ENCODE measurements around the gene MTF2.
"Not testable (repeated sequence)": the region's sequence is repeated elsewhere in the genome, so short reads cannot be mapped to it uniquely, and the experiment has no call there.

MTF2 gene

DNA sequence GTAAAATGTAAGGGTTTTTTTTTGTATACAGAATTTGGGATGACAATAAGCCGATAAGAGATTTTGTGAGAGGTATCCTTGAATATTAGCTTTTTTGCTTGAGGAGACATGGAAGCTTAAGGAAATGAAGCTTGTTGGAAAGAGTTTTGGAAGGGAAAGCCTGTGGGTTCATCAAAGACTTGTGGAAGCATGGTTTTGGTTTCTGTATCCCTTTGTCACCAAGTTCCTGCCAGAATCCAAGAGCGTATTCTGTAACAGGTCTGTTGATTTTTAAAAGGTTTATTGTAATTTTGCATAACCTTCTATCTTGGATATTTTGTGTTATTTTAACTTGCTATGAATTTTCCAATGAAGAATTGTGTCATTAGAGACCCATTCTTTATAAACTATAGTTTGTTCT, 63.1 kb downstream of the MTF2 start:
- DNase-seq (ENCODE audit: low read depth in 2 of 2), result no peak

DNA sequence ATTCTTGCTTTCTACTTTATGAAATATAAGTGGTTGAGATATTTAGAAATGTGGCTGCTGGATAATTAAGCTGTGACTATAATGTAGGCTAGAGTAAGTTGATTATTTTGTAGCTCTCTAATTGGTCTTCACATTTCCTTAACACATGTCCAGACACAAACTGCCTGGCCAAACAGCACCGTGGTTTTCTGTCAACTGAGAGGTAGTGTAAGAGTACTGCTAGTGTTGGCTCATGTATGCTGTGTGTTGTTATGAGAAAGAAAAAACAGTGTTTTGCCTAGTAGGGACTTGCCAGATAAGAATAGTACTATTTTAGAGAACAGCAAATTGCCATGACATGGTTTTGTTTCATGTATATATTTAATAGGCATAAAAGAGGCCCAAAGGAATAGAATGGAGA, 64.1 kb downstream of the MTF2 start:
- no peak for DNase-seq (ENCODE audit: low read depth in 2 of 2)

DNA sequence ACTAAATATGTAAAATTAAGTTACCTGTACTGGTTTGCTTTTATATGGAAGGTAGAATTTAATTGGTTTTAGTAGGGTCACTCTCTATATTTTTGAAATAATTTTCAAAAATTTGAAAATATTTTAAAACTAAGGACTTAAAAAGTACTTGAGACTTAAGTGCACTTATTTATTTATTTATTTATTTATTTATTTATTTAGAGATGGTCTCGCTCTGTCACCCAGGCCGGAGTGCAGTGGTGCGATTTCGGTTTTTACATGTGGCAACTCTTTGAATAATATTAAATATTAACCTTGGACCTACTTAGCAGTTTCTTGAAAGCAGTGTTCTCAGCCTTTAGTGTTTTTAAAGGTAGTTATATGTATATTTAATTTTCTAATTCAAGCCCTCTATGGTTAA, 64.7 kb downstream of the MTF2 start:
- no peak for DNase-seq (ENCODE audit: low read depth in 2 of 2)

DNA sequence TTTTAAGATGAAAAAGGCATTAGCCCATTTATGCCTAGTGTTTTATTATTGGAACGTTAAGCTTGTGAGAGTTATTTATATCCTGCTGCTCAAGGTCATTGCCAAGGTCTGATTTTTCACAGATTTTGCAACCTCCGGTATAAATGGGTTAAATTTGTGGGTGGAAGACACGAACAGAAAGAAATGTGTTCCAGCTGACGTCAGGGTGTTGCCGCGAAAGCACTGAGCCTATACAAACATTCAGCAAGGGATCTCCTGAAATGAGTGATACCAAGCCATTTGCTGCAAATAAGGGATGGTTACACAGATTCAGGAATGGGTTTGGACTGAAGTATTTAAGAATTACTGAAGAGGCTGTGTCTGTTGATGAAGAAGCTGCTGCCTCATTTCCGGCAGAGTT, 68.9 kb downstream of the MTF2 start:
- no peak for DNase-seq (ENCODE audit: low read depth in 2 of 2)

DNA sequence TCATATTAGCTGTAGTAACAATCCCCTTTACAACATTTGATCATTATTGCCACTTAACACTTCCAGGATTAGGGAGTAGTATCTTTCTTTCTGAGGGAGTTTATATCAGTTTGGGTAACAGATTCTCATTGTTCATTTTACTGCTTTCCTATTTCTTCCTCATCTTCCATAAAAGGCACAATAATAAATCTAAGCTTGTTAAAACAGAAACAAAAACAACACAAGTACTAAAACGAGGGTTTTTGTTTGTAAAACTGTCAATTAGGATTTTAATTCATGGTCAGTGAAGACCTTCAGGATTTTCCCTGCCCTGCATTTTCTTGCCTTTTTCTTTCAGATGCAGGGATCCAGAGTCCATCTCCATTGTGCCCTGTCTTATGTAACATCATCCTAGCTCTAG, 71.6 kb downstream of the MTF2 start:
- no peak for DNase-seq (ENCODE audit: low read depth in 2 of 2)

DNA sequence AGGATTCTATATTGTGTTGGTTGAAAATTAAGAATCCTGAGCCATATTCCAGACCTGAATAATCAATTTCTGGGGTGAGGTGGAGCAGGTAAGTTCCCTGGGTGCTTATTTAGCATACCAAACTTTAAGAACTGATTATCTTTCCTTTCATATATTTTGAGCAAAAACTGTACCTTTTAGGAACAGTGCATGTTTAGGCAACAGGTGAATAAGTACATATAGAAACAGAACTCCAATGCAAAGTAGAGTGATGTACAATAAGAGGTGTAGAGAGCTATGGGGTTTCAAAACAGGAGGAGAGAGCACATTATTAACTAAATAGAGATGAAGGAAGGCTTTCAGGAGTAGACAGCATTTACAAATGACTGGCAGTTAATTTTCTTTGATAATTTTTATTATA, 72.4 kb downstream of the MTF2 start:
- no peak for DNase-seq (ENCODE audit: low read depth in 2 of 2)

DNA sequence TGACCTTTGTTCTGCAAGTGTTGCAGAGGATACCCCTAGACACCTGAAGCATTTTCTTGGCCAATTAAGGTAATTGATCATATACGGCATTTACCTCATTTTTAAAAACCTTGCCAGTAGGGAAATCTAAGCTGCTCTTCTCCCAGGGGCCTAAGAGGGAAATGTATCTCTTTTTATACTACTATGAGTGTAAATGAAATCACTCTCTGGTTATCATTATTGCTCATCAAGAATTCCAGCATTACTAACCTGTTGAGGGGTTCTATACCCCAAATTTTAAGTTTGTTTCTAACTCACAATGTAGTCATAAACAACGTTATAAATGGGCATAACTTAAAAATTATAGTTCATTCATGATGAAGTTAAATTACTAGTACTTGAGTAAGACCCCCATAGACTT, 73.8 kb downstream of the MTF2 start:
- DNase-seq (ENCODE audit: low read depth in 2 of 2), result no peak

DNA sequence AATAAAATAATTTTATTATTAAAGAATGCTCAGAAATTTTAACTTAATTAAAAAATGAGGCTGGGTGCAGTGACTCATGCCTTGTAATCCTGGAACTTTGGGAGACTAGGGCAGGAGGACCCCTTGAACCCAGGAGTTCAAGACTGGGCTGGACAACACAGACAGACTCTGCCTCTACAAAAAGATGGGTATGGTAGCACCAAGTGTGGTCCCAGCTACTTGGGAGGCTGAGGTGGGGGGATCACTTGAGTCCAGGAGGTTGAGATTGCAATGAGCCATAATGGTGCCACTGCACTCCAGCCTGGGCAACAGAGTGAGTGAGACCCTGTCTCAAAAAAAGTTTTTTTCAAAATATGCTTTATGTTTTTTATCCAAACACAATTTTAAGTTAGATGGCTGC, 75.8 kb downstream of the MTF2 start:
- no peak for DNase-seq (ENCODE audit: low read depth in 2 of 2)

DNA sequence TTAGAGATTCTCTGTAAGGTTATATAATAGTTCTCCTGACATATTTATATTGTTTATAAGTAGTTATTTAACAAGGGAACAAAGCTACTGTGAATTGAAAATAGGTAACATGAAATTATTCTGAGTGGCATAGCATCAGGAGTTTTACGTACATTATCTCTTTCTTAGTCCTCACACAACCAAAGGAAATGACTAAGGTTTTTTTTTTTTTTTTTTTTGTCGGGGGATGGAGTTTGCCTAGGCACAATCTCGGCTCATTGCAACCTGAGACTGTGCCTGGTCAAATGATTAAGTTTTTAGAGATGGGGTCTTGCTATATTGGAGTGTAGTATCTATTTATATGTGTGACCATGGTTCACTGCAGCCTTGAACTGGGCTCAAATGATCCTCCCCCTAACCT, 76.3 kb downstream of the MTF2 start:
- DNase-seq (ENCODE audit: low read depth in 2 of 2), result no peak

DNA sequence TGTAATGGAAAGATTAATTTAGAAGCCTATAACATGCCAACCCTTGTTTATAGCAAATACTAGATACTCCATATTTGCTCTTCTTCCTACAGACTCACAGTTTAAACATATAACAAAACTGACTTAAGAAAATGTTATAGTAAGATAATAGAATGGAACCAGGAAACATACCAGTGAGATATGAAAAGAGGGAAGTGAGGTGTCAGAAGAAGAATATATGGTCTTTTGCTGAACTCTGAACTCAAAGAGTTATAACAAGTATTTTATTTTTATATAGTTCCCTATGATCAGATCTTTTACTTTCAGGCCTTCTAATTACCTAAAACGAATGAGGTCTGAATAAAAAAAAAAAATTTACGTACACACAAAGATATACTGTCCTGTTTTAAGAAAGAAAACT, 80.3 kb downstream of the MTF2 start:
- DNase-seq (ENCODE audit: low read depth in 2 of 2), result no peak

DNA sequence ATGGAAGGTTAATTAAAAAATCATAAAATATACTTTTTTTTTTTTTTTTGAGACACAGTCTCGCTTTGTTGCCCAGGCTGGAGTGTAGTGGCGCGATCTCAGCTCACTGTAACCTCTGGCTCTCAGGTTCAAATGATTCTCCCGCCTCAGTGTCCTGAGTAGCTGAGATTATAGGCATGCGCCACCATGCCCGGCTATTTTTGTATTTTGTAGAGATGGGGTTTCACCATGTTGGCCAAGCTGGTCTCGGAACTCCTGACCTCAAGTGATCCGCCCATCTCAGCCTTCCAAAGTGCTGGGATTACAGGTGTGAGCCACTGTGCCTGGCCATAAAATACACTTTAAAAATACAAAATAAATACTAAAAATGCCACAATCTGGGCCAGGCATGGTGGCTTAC, 84.2 kb downstream of the MTF2 start:
- DNase-seq (ENCODE audit: low read depth in 2 of 2), result not testable (repeated sequence)

DNA sequence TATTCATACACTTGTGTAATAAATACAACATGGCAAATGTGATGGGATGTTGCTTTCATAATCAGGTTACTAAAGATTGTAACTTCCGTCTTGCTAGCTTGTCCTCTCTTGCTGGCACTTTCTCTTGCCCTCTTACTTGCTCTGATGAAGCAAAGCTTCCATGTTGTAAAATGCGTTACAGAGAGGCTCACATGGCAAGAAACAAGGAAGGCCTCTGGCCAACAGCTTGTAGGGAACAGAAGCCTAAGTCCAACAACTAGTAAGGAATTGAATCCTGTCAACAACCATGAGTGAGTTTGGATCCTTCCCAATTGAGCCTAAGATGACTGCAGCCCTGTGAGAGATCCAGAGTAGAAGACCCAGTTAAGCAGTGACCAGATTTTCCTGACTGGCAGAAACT, 85.7 kb downstream of the MTF2 start:
- DNase-seq (ENCODE audit: low read depth in 2 of 2), result no peak

DNA sequence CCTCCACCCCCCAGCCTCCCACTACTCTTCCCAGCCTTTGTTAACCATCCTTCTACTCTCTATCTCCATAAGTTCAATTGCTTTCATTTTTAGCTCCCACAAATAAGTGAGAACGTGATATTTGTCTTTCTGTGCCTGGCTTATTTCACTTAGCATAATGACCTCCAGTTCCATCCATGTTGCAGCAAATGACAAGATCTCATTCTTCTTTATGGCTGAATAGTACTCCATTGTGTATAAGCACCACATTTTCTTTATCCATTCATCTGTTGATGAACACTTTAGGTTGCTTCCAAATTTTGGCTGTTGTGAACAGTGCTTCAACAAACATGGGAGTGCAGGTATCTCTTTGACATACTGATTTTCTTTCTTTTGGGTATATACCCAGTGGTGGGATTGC, 86.8 kb downstream of the MTF2 start:
- DNase-seq (ENCODE audit: low read depth in 2 of 2), result not testable (repeated sequence)

DNA sequence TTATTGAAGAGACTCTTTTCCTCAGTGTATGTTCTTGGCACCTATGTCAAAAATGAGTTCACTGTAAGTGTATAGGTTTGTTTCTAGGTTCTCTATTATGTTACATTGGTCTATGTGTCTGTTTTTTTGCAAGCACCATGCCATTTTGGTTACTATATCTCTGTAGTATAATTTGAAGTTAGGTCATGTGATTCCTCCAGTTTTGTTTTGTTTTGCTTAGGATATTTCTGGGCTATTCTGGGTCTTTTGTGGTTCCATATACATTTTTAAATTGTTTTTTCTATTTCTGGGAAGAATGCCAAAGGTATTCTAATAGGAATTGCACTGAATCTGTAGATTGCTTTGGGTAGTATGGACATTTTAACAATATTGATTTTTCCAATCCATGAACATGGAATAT, 87.9 kb downstream of the MTF2 start:
- no peak for DNase-seq (ENCODE audit: low read depth in 2 of 2)

DNA sequence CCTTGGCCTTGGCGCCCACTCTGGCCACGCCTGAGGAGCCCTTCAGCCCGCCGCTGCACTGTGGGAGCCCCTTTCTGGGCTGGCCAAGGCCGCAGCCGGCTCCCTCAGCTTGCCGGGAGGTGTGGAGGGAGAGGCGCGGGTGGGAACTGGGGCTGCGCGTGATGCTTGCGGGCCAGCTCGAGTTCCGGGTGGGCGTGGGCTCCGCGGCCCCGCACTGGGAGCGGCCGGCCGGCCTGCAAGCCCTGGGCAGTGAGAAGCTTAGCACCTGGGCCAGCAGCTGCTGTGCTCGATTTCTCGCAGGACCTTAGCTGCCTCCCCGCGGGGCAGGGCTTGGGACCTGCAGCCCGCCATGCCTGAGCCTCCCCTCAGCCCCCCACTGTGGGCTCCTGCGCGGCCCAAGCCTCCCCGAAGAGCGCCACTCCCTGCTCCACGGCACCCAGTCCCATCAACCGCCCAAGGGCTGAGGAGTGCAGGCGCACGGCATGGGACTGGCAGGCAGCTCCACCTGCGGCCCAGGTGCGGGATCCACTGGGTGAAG, 91.1 kb downstream of the MTF2 start:
- DNase-seq (ENCODE audit: low read depth in 2 of 2), result not testable (repeated sequence)

DNA sequence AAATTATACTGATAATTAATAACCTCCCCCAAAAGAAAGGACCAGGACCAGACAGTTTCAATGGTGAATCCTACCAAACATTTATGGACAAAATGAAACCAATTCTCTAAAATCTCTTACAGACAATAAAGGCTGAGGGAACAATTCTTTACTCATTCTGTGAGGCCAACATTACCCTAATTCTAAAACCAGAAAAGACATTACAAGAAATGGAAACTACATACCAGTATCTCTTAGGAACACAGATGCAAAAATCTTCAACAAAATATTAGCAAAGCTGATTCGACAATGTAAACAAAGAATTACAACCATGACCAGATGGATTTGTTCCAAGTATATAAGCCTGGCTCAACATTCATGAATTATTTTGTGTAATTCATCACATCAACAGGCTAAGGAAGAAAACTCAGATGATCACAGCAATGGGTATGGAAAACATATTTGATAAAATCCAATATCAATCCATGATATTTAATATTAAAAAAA, 92.5 kb downstream of the MTF2 start:
- DNase-seq (ENCODE audit: low read depth in 2 of 2), result no peak

DNA sequence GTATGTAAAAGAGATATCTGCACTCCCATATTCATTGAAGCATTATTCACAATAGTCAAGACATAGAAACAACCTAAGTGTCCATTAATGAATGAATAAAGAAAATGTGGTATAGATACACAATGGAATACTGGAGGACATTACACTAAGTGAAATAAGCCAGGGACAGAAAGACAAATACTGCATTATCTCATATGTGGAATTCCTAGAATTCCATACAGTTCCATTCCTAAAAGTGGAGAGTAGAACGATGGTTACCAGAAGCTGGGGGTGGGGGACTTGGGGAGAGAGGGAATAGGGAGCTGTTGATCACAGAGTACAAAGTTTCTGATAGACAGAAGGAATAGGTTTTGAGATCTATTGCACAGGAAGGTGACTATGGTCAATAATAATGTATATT, 93.7 kb downstream of the MTF2 start:
- no peak for DNase-seq (ENCODE audit: low read depth in 2 of 2)

DNA sequence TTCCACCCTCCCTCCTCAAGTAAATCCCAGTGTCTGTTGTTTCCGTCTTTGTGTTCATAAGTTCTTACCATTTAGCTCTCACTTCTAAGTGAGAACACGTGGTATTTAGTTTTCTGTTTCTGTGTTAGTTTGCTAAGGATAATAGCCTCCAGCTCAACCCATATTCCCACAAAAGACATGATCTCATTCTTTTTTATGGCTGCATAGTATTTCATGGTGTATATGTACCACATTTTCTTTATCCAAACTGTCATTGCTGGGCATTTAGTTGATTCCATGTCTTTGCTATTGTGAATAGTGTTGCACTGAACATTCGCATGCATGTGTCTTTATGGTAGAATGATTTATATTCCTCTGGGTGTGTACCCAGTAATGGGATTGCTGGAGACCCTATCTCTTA, 95.6 kb downstream of the MTF2 start:
- not testable (repeated sequence) for DNase-seq (ENCODE audit: low read depth in 2 of 2)

DNA sequence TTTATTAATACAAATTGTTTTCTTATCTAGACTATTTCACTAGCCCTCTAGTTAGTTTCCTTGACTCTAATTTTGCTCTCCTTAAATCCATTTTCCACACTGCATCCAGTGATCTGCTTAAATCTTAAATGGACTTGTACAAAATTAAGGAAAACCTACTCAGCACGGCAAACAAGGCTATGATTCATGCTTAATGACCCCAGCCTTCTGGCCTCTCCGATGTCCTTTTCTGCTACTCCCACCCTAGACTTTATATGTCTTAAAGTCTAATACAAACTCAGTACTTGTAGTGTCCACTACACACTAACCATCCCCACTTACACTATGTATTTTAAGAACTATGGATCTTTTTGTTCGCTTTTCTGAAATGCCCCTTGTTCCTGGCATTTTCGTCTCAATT, 98.9 kb downstream of the MTF2 start:
- DNase-seq (ENCODE audit: low read depth in 2 of 2), result no peak

DNA sequence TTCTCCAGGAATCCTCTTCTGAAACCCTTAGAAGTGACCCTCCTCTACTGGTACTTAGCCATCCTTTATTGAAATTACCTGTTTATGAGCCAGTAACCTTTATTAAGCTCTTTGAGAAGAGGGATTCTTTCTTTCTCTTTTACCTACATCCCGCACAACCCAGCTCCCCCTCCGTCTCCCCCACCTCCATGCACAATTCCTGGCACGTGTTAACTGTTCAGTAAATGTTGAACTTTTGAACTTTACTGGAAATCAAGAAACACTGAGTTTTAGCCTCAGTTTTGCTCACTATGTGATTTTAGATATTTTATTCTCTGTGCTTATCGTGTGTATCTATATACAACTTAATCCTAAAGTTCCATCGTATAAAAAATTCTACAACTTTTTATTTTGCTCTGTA, 99.3 kb downstream of the MTF2 start:
- DNase-seq (ENCODE audit: low read depth in 2 of 2), result no peak

DNA sequence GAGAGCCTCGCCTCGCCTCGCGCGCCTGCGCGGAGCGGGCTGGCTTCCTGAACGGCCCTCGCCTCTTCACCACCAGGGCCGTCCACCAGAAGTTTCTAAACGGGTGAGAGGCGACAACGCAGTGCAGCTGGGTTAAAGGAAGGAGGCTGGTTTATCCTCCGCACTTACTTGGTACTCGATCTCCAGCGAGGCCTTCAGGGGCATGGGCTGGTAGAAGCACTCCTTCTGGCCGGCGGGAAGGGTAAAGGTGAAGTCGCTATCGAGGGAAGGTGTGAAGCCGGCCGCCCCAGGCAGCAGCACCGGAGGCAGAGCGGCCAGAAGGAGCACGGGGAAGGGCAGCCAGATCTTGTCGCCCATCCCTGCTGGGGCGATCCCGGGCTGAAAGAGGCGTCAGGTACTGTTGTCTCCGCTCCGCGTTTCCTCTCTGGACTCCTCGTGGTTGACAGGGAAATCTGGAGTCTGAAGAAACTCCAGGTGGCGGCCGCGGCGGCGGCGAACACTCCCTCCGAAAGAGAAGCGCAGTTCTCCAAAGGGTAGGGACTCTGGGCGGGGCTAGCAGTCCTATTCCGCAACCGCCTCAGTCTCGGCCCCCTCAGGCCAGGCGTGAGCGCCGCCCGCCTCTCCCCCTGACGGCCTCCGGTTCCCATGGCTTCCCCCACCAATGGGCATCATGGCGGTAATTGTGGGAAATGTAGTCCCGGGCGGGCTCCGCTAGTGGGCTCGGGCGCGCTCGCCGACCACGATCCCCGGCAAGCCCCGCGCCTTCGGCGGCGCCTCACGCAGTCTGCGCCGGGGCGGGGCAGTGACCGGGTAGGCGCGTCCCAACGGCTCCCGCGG, 101.0 kb downstream of the MTF2 start, which contains the start of gene TMED5:
TSS of gene TMED5 (minus strand) at position 528 of the 837 bp plus-strand sequence. CDS start at position 357, 171 bp downstream.
- peak; percentile 98 for DNase-seq (ENCODE audit: low read depth in 2 of 2)

DNA sequence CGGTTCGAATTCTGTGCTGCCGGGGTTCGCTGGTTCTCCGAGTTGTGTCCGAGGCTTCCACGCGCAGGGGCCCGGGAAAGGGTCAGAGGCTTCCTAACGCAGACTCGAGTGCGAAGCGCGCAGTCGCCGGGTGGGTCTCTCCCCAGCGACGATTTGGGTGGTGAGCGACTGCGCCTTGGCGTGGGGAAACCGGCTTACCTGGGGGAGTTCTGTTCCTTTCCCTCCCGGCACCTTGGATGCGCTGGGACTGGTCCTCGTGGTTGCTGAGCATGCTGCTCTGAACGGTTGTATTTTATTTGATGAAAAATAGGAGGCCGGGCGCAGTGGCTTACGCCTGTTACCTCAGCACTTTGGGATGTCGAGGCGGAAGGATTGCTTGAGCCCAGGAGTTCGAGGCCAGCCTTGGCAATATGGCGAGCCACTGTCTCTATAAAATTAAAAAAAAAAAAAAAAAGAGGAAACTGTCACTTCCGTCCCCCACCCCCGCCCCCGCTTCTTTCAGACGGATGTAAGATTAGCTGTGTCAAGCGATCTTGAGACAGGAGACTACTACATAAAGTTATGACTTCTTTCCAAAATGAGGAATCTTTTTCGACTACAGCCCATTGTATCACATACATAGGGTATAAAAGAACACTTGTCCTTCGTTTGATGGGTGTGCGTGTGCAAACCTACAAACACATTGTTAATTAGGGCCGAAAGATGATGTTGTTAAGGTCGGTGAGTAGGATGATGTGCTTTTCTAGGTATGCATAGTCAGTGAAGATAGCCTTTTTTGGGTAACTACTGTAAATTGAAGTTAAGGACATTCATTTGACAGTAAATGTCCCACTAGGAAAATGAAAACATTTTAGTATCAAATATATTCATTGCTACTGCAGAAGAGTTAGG, 101.9 kb downstream of the MTF2 start, which contains the start of gene CCDC18:
TSS of gene CCDC18 (plus strand) at position 2 of the 891 bp plus-strand sequence. CDS start 2,638 bp downstream, outside the sequence.
- no peak for DNase-seq (ENCODE audit: low read depth in 2 of 2)
